Activated CD4-positive, alpha-beta T cell treated with anti-CD3 and anti-CD28 coated beads, Interleukin-2, amount 50 U/mL, for 16 hours (primary cell): Measurements from ENCODE around the gene CEP120.
"Not testable (repeated sequence)": the region's sequence is repeated elsewhere in the genome, so short reads cannot be mapped to it uniquely, and the experiment has no call there.

Experiments
- DNase-seq: peaks from one replicate; pipeline ENCODE4 v3.0.0-alpha.2; 2020

Gene CEP120

DNA sequence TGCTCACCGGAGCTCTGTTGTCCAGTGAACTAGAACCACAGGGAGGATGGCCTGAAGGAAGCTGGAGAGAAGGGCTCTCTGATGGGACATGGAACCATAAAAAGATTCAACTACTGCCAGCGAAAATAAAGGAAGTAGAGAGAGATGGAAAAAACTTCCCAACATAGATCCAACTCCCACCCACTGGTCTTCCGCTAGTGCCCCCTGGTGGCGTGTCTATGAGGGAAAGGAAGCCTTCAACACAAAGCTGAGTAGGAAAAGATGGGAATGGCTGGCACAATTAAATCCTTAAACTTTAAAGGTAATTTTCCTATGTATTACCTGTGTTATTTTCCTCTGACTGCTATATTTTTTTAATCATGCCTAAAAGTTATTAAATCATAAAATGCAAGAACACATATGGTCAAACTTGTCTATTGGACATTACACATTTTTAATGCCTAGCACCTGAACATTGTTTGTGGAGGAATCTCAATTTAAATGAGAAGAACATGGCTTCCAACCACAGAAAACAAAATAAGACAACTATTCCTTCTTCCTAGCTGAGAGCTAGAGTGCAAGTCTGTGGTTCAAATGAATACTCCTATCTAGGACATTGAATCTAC lies 51.5 kb downstream of the CEP120 start:
- DNase-seq: peak; percentile 10

DNA sequence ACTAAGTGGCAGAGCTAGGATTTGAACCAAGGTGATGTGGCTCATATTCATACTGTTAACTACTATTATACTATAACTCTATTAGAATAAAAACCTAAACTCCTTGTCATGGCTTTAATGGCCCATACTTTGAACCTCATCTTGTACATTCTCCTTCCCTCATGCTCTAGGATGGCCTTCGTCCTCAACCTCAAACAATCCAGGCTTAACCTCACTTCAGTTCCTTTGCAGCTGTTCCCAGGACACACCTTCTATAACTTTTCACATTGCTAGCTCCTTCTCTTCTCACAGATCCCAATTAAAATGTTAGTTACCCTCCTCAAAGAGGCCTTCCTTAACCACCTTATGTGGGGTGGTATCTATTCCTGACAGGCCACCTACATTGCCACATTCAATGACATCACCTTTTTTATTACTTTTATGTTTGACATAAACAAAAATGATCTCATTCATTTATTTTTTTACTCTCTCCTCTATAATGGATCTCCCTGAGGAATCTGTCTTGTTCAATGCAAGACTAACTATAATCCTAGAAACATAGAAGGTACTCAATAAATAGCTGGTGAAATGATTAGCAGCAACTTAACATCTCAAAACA lies 53.7 kb downstream of the CEP120 start:
- DNase-seq: no peak

DNA sequence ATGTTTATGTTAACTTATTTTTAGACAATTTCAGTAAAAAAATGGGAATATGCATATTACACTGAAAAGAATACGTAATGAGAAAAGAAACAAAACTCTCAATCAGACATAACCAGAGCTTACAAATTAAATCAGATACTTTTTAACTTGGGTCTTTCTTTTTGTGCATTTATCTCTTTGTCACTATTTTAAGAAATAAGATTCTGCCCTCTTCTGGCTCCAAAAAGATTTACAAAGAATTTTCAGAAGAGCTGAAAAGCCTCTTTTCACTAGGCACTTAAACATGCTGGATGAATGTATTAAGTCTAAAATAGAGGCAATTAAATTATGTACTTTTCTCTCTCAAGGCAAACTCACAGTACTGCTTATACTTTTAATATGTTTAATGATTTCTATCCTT lies 55.5 kb downstream of the CEP120 start:
- DNase-seq: no peak

DNA sequence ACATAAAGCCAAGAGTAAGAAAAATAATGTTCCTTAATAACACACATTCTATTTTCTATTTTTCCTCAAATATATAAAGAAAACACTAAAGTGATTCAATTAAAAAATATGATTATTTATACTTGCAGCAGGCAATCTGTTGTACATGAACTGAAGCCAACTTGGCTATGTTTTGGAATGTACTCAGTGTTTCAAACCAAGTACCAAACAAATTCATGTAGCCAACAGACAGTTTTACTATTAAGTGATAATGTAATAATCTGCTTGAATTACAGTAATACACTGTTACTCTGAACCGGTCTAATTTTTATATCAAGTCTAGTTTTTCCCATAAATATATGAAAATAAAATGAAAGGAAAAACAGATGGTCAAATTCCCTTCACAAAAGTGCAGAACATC lies 58.0 kb downstream of the CEP120 start:
- no peak for DNase-seq

DNA sequence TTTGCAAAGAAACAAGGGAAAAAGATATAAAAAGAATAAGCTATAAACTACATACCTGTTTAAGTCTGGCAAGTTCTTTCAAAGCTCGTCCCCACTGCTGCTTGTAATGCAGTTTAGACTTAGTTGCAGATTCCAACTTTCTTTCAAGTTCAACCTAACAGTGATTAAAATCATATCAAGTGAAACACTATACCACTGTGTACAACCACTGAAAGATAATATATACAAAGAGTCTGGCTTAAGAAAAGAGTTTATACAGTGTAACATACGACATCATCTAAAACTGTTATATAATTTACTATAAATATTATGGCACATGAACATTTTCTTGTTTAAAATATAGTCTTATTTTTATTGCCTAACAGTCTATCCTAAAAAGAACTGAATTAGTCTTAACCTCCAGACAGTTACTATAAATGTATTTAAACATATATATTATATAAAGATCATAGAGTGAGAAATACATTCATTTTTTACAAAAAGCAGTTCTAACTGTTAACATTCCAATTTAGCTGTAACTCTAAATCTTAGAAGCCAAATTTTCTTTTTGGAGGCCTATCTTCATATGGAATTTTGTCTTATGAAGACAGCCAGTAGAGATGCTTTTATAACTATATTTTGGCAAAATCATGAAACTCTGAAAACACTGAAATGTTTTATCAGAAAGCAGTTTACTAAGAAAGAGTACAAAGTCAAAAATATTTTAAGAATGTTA lies 58.6 kb downstream of the CEP120 start:
- no peak for DNase-seq

DNA sequence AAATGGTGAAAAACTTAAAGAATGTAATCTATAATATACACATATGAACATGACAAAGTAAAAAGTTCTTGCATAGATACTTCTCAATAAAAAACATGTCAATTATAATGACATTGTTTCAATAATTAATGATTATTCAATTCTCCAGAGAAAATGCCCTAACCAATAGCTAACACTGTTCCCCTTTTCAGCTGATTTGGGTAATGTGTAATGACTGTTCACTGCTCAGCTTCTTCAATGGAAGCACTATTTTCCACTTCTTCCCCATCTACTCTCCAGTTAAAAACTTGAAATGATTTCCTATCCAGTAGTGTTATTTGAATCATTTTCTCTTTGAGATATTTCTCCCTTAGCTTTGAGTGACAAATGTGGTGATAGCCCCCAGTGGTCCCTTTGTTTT lies 62.3 kb downstream of the CEP120 start:
- no peak for DNase-seq

DNA sequence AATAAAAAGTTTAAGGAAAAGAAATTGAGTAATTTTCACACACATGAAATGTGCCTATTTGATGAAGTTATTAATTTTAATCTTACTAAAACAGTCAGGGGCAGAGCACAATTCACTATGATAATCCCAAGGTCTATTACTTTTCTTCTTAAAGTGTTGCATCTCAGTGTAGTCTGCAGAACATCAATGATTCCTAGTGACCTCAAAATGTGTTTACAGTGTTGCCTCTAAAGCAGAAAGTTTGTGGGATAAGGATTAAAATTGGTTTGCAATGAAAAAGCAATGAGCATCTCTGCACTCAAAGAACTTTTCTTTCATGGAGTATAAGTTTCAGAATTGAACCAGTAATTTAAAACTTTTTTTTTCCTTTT lies 63.0 kb downstream of the CEP120 start:
- DNase-seq: no peak

DNA sequence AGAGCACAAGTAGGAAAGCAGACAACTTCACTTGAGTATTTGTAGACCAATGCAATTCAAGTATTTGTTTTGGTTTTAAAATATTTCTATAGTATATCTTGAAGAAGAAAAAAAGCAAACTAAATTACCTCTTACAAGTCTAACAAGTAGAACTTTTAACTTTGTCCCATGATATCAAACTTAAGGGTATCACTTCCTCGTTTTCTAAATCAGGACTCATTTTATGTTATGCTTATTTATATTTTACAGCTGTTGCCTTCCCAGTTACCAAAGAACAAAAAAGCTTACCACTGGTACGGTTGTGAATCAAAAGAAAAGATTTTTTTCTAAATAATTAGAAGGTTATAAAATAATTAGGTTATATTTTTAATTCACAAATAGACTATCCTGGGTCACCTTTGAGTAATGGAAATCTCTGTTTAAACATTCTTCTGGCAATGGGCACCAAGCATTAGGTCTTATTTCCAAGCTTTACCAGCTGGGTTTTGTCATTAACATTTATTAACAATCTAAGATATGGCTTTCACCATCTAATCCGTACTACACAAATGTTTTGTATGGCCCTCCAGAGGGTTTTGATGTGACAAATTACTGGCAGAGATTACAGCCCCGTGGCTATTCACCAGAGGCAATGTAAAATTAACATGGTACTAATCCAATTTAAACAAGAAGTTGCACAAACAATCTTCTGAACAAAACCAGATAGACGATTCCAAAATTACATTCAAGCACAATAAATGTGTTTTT lies 63.6 kb downstream of the CEP120 start:
- no peak for DNase-seq

DNA sequence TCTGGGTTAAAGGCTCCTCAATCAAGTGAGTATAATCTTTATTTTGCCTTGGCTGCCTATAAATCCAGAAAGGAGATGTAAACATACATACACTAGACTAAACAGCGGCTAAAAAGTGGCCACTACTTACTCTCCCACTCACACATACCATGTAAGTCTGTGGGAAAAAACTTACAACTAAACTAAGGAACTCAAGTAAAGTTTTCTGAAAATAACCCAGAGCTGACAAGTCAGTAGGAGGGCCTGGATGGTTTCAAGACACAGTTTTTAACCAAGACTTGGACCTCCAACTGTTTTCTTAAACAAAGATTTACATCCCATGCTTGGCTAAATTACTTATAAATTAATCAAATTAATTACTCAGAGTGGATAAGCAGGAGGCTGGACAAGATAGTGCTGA lies 64.5 kb downstream of the CEP120 start:
- no peak for DNase-seq

DNA sequence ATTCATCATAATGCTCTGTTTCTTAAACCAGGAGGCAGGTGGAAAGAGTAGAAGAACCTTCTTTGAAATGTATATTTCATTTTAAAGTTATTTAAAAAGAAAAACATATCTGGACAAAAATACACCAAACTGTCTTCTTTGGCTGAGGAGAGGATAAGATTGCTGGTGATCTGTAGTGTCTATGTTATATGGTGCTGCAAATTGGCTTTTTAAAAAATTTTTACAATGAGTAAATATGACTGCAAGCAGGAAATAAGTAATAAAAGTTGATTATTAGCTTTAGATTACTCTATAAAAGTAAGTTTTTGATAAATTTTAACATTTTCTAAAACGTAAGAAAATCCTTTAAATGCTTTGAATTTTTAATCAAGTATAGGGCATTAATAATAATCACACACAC lies 64.9 kb downstream of the CEP120 start:
- no peak for DNase-seq

DNA sequence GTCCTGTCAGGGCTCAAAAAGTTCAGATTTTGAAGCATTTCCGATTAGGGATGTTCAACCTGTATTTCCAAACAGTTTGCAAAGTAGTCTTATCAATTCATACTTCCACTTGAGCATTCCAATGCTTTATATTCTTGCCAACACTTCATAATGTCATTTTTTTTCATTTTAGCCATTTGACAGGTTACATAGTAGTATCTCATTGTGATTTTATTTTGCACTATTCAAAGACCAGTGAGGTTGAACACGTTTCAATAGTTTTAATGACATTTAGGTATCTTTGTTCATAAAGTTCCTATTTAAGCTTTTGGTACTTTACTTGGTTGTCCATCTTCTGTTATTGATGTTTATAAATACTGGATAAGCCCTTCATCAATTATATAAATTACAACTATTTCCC lies 71.4 kb downstream of the CEP120 start:
- DNase-seq: no peak

DNA sequence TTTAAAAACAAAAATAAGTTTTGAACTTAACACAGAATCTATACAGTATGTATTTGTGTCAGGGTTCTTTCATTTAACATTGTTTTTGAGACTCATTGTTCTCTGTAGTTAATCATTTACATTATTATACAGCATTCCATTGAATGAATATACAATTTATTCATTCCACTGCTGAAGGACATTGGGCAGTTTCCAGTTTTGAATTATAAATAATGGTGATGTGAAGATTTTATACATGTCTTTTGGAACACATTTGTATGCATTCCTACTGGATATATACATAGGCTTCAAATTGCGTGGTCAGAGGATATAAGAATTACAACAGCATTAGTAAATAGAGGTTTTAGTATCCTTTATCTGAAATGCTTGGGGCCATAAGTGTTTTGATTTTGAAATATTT lies 72.0 kb downstream of the CEP120 start:
- no peak for DNase-seq

DNA sequence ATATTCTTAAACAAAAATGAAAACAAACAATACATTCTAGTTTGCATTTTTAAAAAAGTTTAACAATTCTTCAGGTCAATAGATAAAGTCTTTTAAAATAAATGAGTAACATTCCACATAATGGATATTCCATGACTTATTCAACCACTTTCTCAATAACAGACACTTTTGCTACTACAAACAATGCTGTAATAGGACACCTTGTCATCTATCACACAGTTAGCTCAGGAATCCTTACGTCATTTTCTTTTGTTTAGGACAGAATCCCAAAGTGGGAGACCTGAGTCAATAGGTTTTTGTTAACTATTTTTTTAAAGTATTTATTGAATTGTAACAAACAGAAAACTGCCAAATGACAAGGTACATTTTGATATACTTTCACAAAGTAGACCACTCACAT lies 72.5 kb downstream of the CEP120 start:
- DNase-seq: no peak

DNA sequence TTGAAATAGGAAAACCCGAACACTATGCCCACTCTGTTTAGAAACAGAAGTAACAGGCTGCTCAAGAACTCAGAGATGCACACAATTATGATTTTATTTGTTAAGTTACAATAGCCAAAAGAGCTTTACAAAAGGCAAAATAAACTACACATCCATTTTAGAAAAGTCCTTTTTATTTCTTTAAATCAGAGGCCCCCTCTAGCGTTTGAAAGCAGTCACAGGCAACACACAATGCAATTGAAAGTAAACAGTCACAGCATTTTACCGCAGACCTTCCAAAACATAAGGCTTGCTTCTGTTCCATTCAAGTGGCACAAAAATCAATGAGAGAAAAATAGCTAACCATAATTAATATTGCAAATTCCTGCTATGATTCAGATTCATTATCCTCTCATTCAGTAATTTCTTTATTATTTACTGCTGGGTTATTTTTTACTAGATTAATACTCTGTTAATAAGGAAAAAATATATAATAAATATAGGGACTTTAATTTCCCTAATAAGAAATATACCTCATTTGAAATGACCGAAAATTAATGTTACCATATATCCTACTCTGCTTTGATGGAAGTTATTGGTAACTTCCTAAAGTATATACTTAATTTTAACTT lies 78.3 kb downstream of the CEP120 start:
- DNase-seq: no peak

DNA sequence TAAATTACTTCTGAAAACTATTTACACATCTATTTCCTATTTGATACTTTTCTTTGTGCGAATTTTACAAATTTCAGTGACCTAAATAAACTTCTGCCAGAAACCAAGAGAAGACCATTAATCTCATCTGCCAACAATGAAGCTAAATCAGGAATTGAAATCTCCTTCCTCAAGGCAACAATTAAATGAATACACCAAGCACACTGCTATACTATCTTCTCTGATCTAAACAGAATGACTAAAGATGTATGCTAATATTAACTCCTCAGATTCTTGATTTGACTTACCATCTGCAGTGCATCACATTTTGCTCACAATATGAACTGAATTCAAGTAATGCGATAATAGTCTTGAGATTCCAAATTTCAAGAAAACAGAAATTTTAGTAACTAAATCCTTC lies 82.3 kb downstream of the CEP120 start:
- no peak for DNase-seq

DNA sequence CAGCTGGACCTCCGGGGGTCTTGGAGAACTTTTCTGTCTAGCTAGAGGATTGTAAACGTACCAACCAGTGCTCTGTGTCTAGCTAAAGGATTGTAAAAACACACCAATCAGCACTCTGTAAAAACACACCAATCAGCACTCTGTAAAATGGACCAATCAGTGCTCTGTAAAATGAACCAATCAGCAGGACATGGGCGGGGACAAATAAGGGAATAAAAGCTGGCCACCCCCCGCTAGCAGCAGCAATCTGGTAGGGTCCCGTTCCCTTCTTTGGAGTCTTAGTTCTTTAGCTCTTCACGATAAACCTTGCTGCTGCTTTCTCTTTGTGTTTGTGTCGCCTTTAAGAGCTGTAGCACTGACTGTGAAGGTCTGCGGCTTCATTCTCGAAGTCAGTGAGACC lies 114.8 kb downstream of the CEP120 start:
- not testable (repeated sequence) for DNase-seq

DNA sequence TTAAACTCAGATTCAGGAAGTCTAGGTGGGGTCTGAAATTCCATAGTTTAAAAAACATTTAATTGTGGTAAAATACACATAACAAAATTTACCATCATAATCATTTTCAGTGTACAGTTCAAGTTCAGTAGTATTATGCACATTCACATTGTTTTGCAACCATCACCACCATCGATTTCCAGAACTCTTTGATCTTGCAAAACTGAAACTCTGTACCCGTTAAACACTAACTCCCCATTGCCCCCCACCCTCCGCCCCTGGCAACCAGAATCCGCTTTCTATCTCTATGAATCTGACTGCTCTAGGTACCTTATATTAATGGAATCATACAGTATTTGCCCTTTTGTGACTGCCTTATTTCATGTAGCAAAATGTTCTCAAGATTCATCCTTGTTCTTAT lies 117.5 kb downstream of the CEP120 start:
- DNase-seq: no peak

DNA sequence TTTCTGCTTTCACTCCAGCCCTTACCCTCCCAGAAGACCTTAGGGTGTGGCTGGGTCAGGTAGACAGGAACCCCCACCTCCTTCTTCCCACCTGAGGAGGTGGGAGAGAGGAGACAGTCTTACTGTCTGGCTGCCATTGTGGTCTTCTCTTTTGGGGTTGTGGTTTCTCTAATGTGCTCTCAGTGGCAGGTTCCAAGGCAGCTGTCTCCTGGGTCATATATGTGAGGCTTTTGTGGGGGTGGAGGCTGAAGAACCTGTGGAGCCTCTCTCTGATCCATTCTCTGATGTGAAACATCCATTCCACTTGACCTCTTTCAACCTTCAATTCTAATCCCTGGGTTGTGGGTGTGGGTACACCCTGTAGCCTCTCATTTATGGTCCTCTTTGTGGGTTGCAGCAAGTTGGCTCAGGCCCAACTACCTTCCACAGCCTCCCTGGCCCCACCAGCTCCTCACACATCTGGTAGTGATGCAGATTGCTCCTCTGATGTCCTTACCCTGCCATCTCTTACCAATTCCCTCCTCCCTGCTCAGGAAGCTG lies 118.4 kb downstream of the CEP120 start:
- DNase-seq: no peak

DNA sequence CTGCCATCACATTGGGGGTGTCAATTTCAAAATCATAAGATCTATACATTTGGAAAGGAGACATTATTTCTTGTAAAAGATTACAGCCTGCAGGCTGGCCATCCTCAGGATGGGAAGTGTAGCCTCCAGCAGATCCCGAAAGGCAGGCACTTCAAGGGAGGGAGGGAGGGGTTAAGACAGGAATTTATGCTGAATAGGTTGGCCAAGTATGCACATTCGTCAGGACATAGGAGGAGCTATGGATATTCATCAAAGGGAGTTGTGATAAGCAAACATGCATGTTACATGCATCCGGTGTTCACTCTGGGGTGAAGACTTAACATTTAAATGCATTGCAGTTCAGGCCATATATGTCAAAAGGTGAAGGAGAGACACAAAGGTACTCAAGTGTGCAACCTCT lies 119.4 kb downstream of the CEP120 start:
- no peak for DNase-seq

DNA sequence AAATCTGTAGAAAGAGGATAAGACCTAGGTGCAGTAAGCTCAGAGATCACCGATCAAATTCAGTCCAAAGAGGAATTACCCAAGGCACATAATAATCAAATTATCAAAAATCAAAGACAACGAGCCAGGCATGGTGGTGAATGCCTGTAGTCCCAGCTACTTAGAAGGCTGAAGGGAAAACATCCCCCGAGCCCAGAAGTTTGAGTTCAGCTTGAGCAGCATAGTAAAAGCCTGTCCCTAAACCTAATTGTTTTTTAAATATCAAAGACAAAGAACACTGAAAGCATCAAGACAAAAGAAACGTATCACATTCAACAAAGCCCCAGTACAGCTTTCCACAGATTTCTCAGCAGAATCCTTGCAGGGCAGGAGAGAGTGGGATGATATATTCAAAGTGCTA lies 122.9 kb downstream of the CEP120 start:
- DNase-seq: no peak

DNA sequence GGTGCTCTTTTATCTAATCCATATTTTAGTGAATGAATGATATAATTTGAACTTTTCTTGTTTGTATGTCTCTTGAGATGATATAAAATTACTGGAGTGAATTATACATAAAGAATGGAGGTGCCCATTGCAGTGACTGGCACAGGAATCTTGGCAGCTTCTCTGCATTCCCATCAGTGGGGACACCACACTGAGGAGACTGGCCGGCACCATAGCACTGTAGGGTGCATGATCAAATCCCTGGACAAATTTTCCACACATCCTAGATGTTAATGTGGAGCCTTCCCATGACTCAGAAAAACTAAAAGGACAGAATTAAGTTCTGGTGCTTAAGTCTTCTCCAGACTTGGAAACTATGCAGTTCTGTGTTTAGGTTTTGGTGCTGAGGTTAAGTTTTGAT lies 124.1 kb downstream of the CEP120 start:
- DNase-seq: no peak

DNA sequence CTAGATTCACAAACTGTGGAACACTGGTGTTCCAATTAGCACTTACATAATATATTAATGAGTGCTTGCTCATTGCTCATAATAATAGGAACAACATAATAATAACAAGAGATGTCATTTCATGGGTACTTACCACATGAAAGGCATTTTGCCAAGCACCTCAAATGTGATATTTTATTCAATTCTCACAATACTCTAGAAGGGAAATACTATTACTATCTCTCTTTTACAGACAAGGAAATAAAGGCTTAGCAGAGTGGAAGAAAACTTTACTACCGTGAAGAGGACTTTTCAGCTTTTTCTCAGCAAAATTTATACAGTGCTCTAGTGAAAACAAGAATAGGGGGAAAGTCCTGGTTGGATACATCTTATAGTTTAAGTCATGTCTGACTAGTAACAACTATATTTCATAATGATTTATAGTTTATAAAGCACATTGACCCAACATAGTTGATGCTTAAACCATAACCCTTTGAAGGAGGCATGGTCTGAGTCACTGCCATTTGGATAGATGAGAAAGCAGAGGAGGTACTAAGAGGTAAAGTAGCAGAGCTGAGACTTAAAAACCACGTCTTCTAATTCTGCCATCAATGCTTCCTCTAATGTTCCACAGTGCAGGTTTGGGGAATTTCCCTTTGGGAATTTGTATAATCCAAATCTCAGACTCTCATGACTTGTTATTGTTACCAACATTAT lies 124.7 kb downstream of the CEP120 start:
- DNase-seq: no peak

DNA sequence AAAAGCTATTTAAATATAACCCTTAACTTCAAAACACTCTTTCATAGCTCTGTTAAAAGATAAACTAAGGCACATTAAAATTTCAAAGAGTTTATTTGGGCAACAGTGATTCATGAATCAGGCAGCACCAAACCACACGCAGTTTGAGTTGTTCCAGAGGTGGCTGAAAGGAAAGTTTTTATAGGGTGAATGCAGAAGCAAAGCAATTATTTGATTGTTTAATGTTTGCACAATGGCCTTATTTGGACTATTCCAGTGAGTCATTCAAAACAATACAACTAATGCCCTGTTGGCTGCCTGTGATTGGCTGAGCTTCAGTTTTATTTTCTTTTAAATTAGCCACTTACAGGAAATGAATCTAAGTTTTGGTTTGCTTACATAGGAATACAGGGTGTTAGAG lies 125.3 kb downstream of the CEP120 start:
- no peak for DNase-seq
